VCaP (cell line): ENCODE results near the gene ERI3.

ENCODE experiments used
- H3K27ac ChIP-seq: fragments of 450-650 bp; 2 replicates; pipeline ENCODE4 v1.5.1; 2017
- CTCF ChIP-seq: fragments of 450-650 bp; conservative IDR thresholded peaks from 2 replicates; pipeline ENCODE4 v1.5.1; 2017; ENCODE audit warnings: mild to moderate bottlenecking, moderate library complexity

Gene ERI3

GRCh38 chr1:44347280-44347679 lies 7.8 kb downstream of the ERI3 start:
- TF ChIP-seq CTCF, result no peak

GRCh38 chr1:44346878-44347277 lies 8.2 kb downstream of the ERI3 start:
- TF ChIP-seq CTCF, result no peak
- H3K27ac ChIP-seq, result peak overlapping the region; percentile 78

More at GRCh38 chr1:44347280-44347679, 7.8 kb downstream of the ERI3 start:
- H3K27ac ChIP-seq, result peak overlapping the region; percentile 78; the same call in 1 of the 2 replicates

GRCh38 chr1:44346184-44346583 lies 8.9 kb downstream of the ERI3 start:
- TF ChIP-seq CTCF, result no peak
- peak overlapping the region; percentile 78 for H3K27ac ChIP-seq

- TF ChIP-seq CTCF, result no peak
- peak overlapping the region; percentile 78 for H3K27ac ChIP-seq
These were observed 9.8 kb downstream of the ERI3 start for GRCh38 chr1:44345187-44345775.

GRCh38 chr1:44339731-44340130 lies 15.3 kb downstream of the ERI3 start:
- TF ChIP-seq CTCF, result no peak
- no peak overlapping the region for H3K27ac ChIP-seq

GRCh38 chr1:44338136-44338535 lies 16.9 kb downstream of the ERI3 start:
- no peak overlapping the region for H3K27ac ChIP-seq
- no peak for TF ChIP-seq CTCF

GRCh38 chr1:44336668-44337067 lies 18.4 kb downstream of the ERI3 start:
- TF ChIP-seq CTCF, result no peak
- no peak overlapping the region for H3K27ac ChIP-seq
